ENCODE measurements around the gene DNAJC5G. TPM values are rescaled to one million over a fixed set of nuclear protein-coding genes. Genes with fewer than 3 reads are reported as not detected.

DNAJC5G gene
- total and polyA plus RNA-seq, 2 of the 13 experiments (the other 11 are each of a cell fraction or from before 2014, with no cell fraction given): 0.05 TPM; not detected in 1

- peak; percentile 50; the same call in 1 of the 2 replicates for TF ChIP-seq EEA1 (CRISPR knock-in tag; IDR thresholded peaks at IDR 0.05; ENCODE audit: borderline replicate concordance)
- peak; percentile 94 for TF ChIP-seq ARNTL (CRISPR knock-in tag; IDR thresholded peaks at IDR 0.05)
- TF ChIP-seq PAX8 (CRISPR knock-in tag; IDR thresholded peaks at IDR 0.05; ENCODE audit: borderline replicate concordance): no peak
- TF ChIP-seq PREB (CRISPR knock-in tag; IDR thresholded peaks at IDR 0.05): peak; percentile 1; the same call in 1 of the 2 replicates
- peak; percentile 97 for TF ChIP-seq GABPA (IDR thresholded peaks at IDR 0.05; ENCODE audit: low read depth, low read length)
- peak; percentile 99 for TF ChIP-seq GABPA (CRISPR knock-in tag; IDR thresholded peaks at IDR 0.05; ENCODE audit: low read depth)
- TF ChIP-seq ZEB1 (IDR thresholded peaks at IDR 0.05; ENCODE audit: insufficient replicate concordance, low read depth): no peak
- peak; percentile 85; the same call in 1 of the 2 replicates for TF ChIP-seq ZNF224 (CRISPR knock-in tag; IDR thresholded peaks at IDR 0.05)
- 0 out of 2 replicates have a peak, but pooled peaks have one; percentile 8 for TF ChIP-seq ZSCAN25 (CRISPR knock-in tag; IDR thresholded peaks at IDR 0.05)
- TF ChIP-seq KMT2A (CRISPR knock-in tag; IDR thresholded peaks at IDR 0.05): peak; percentile 50
- no peak; the same call in 1 of the 2 replicates for TF ChIP-seq ZNF510 (CRISPR knock-in tag; IDR thresholded peaks at IDR 0.05; ENCODE audit: low read depth)
- no peak for TF ChIP-seq CSRNP2 (CRISPR knock-in tag; conservative IDR thresholded peaks at IDR 0.05; ENCODE audit: low read depth)
- TF ChIP-seq NONO (IDR thresholded peaks at IDR 0.05): no peak
- TF ChIP-seq NONO (CRISPR knock-in tag; conservative IDR thresholded peaks at IDR 0.05): peak; percentile 95
- TF ChIP-seq ZNF704 (CRISPR knock-in tag; IDR thresholded peaks at IDR 0.05; ENCODE audit: borderline replicate concordance): peak; percentile 91; the same call in 1 of the 2 replicates
- peak; percentile 85 for TF ChIP-seq ZBTB7B (CRISPR knock-in tag; IDR thresholded peaks at IDR 0.05)
- TF ChIP-seq HMGXB4 (CRISPR knock-in tag; IDR thresholded peaks at IDR 0.05; ENCODE audit: borderline replicate concordance in 1 of 2, low read depth in 1 of 2): peak; percentile 69 to 92
- TF ChIP-seq ZNF207 (IDR thresholded peaks at IDR 0.05; ENCODE audit: borderline replicate concordance): no peak
- TF ChIP-seq NFE2L2 (IDR thresholded peaks at IDR 0.05; ENCODE audit: low read length): no peak; the same call in 1 of the 2 replicates
- TF ChIP-seq SKI (IDR thresholded peaks at IDR 0.05; ENCODE audit: partially characterized antibody): no peak
- peak; percentile 92 for TF ChIP-seq TOPORS (CRISPR knock-in tag; IDR thresholded peaks at IDR 0.05)
- peak; percentile 33; the same call in 1 of the 2 replicates for TF ChIP-seq SRY (CRISPR knock-in tag; IDR thresholded peaks at IDR 0.05)
- peak; percentile 45 for TF ChIP-seq KDM6A (CRISPR knock-in tag; IDR thresholded peaks at IDR 0.05; ENCODE audit: low read depth)
- no peak for TF ChIP-seq TBX3 (IDR thresholded peaks at IDR 0.05; ENCODE audit: borderline replicate concordance)
Measured at GRCh38 chr2:27322766-27323595, 47.7 kb downstream of the DNAJC5G start, which contains the start of gene MPV17 (continued).
